RPMI7951 (cell line): ENCODE results near the gene MRGPRG. TPM values are rescaled to one million over a fixed set of nuclear protein-coding genes. Genes with fewer than 3 reads are reported as not detected.
A peak's percentile ranks its signal among the peaks of the same experiment; 100 is the strongest.
"Not testable (repeated sequence)": the region's sequence is repeated elsewhere in the genome, so short reads cannot be mapped to it uniquely, and the experiment has no call there.

Experiments
- DNase-seq: peaks from one replicate; pipeline ENCODE4 v3.0.0-alpha.2; 2012; ENCODE audit warnings: low read depth
- total RNA-seq: library from RNA; depleted of rRNA; stranded (reverse); fragments of >200 nt; shearing (Covaris generic); gene quantifications from 2 replicates; pipeline ENCODE4 v1.2.3, GENCODE V29; 2014; rRNA removed

The MRGPRG gene
- total RNA-seq, 1 experiment from 2014 or later = not detected

GRCh38 chr11:3176487-3176886 is 42.1 kb downstream of the MRGPRG start:
- DNase-seq = no peak

GRCh38 chr11:3175194-3175593 is 43.4 kb downstream of the MRGPRG start:
- no peak for DNase-seq

- no peak for DNase-seq
Observed at GRCh38 chr11:3174387-3174786, 44.2 kb downstream of the MRGPRG start.

- DNase-seq = no peak
Observed at GRCh38 chr11:3173795-3174194, 44.8 kb downstream of the MRGPRG start.

GRCh38 chr11:3171931-3172560 is 46.6 kb downstream of the MRGPRG start:
- peak; percentile 57 for DNase-seq

- no peak for DNase-seq
Observed at GRCh38 chr11:3170756-3171650, 47.6 kb downstream of the MRGPRG start.

GRCh38 chr11:3170044-3170755 is 48.4 kb downstream of the MRGPRG start:
- no peak for DNase-seq

- peak; percentile 92 for DNase-seq
Observed at GRCh38 chr11:3169255-3170043, 49.2 kb downstream of the MRGPRG start.

GRCh38 chr11:3168742-3169254 is 49.8 kb downstream of the MRGPRG start:
- not testable (repeated sequence) for DNase-seq

Other genes starting within 250 kb of the MRGPRG start
- gene NAP1L4, start 226.5 kb downstream of the MRGPRG start, total RNA-seq = 81.1 and 90.2 TPM in 2 replicates
- gene CARS1, start 161.4 kb downstream of the MRGPRG start, total RNA-seq = 44.3 and 50.8 TPM in 2 replicates
- gene OSBPL5, start 53.5 kb downstream of the MRGPRG start, total RNA-seq = 21.1 and 25.2 TPM in 2 replicates
- gene MRGPRE, start 13.6 kb upstream of the MRGPRG start, total RNA-seq = not detected in 2 replicates
- 14.5 and 18.4 TPM in 2 replicates for gene ZNF195, start 160.3 kb upstream of the MRGPRG start, total RNA-seq